ENCODE results near the gene B3GAT1.

The B3GAT1 gene

DNA sequence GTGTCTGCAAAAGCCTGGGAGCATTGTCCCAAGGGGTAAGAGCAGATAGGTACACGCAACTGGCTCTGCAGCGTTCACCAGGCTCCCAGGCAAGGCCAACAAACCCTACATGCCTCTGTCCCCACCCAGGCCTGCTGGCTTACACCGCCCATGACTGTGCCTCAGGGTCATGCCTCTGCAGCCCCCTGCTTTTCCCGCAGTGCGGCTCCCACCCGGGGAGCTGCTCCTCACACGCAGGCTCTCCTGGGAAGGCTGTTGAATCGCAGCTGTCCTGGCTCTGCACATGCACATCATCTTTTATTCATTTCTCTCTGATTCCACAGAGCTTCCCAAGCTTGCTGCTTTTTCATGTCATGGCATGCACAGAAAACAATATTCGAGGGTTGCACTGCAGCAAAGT, 29.2 kb upstream of the B3GAT1 start:
- DNase-seq: peak; percentile 56

DNA sequence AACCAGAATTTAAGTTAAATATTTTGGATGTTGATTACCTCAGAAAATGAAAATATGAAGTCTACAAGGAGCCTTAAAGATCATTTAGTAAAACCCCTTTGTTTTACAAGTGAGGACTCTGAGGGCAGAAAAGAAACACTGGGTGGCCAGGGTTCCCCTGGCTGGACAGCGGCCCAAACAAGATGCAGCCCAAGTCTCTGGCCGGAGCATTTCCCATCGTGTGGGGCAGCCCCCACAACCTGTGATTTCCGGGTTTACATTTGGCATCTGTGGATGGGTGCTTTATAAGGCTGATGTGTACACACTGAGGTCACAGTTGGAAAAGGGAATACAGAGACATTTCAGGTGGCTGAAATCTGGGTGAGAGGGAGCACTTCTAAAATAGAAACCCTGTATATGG, 28.8 kb upstream of the B3GAT1 start:
- DNase-seq: no peak

DNA sequence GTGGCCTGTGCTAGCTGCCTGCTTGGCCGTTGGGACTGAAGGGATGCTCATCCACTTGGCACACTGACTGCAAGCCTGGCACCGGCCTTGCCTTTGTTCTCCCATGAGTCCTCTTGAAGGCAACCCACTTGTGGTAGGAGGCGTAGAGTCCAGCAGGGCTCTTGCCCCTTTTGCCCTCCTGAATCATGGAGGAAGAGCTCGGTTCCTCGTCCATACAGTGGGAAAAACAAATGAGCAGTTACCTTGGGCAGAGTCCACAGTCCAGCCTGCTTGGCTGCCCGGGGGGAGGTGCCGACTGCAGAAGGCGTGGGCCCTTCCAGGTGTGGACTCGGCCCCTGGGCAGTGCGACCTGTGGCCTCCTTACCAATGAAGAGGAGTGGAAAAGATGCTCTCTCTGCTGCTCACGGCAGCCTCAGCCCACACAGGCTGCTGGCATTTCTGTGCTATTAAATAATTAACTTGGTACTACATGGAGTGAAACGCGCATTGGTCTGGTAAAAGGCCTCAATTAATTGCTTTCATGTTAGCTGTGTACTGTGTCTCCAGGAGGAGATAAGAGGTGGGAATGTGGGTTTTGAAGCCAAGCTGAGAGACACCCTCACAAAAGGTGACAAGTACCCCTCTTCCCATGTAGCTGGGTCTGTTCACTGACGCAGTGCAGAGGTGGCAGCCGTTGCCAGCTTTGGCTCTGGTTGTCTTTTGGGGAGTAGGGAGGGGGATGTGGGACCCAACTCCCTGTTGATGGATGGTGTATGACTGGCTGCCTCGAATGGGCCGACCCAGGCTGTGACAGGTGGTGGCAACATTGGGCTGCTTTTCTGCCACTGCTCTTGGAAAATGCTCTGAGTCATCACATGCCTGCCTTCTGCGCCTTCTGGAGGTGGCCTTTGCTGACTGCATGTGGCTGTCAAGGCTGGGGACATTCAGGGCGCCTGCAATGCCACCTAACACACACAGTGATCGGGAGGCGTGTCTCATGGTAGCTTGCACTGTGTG, 26.8 kb upstream of the B3GAT1 start:
- DNase-seq: no peak

DNA sequence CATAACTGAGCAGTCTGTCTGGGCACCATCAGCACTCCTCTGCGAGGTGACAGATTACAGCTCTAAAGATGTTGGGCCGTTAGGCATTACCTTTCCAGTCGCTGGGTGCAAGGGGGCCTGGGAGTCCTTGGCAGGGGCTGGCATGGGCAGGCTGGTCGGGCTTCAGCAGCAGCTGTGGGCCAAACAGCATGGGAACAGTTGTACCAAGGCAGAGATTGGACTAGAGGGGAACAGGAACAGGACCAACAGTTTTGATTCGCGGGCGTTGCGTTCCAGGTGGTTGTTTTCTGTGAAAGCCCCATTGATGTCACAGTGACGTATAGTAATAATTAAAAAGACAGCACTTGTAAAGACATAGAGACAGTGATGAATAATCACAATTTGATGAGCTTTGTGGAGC, 25.8 kb upstream of the B3GAT1 start:
- DNase-seq: no peak

DNA sequence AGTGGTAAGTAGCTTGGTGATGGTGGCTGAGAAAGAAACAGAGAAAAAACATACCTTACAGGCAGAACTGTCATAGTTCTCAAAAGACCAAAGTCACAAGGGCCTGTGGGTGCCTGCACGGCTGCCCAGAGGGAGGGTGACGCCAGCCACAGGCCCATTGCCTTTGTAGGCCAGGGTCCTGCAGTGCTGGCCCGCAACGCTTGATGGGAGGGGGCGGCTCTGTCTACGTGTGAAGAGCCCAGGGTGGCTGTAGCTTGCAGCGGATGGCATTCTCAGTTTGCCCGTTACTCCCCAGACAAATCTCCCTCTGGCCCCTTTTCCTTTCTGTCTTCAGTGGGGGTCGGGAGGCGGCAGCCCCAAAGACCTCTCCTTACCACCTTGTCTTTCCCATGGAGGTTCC, 24.7 kb upstream of the B3GAT1 start:
- no peak for DNase-seq

DNA sequence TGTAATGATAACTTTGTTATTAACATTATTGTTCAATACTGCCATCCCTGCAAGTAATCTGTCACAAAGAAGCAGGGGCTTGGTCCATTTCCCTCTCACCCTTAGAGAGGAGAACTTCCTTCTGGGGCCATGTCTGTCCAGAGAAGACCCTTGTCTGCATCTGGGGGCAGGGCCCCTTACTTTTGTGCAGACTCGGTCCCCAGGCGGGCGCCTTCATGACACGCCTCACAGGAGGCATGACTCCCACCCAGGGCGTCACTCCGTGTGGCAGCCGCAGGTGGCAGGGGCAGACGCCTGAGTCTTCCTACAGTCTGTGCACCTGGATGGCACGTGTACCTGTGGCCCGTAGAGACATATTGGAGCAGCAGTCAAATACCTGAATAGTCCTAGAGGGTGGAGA, 21.8 kb upstream of the B3GAT1 start:
- DNase-seq: no peak

DNA sequence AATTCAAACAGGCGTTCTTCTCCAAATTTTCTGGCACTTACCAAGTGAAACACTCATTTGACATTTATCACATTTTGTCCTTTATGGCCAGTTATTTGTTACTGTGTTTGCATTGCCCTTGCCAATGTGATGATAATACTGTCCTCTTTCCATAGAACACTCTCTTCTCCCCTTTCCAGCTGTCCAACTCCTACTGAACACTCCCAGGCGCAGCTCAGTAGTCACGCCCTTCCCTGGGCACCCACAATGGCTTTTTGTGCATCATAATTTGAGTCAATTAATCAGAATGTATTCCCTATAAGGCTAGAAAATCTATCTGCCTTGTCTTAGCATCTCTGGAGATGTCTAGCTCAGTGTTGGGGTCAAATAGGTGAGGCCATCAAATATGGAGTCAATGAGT, 21.2 kb upstream of the B3GAT1 start:
- no peak for DNase-seq

DNA sequence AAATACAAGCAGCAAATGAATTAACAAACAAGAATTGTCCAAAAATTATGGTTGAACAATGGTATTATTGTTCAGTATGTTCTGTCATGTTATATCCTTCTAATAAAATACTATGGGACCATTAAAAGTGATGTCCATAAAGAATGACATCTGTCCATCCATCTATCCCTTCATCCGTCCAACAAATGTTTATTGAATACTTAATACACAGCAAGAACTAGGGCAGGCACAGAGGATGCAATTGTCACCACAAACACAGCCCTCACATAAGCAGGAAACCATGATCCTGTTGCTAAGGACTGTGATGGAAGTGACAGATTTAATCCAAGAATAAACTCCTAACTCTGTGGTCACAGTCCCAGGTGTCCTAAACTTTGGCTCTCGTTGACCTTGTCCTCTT, 20.7 kb upstream of the B3GAT1 start:
- DNase-seq: no peak

DNA sequence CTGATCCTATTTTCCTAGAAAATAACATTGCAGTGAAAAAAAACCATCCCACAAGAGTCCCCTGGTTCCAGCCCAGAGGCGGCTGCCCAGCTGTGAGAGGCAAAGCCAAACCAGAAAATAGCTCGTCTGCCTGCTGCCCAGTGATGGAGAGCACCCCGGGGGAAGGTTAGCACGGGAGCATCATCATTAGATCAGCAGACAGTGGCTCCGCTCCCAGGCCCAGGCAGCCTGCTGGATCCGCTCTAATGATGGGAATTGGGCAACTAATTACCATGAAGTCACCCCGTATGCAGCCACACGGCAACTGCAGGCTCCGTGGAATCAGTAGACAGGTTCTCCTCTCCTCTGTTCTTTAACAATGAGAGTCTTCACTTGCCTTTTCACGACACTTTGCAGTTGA, 17.1 kb upstream of the B3GAT1 start:
- DNase-seq: peak; percentile 36

DNA sequence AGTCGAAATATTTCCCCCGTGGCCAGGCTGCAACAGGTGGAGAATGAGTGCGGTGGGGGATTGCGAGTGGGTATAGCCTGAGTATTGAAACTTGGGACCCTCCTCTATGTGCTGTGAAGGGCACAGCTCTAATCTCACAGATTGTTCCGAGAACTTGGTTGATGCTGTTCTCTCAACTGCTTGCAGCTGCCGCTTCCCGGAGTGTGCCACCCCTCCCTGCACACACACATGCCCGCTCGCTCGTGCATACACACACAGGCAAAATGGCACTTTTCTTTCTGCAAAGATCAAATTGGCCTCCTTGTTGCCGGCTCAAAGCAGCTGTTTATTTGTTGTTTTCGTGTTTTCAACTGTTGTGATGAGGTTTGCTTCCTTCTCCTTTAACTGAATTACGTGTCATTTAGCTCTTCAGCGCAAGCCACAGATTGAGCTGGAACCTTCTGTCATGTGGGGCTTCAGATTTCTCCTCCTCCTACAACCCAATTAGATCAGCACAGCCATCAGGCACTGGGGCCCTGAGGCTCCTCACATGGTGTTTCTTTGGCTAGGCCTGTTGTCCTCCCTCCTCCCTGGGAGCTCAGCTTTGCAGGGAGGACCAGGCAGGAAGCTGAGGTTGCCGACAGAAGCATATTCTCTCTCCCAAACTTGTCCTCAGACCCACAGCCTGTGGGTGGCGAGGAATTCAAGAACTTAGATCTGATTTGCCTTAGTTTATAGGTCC, 13.9 kb upstream of the B3GAT1 start:
- peak; percentile 42 for DNase-seq

DNA sequence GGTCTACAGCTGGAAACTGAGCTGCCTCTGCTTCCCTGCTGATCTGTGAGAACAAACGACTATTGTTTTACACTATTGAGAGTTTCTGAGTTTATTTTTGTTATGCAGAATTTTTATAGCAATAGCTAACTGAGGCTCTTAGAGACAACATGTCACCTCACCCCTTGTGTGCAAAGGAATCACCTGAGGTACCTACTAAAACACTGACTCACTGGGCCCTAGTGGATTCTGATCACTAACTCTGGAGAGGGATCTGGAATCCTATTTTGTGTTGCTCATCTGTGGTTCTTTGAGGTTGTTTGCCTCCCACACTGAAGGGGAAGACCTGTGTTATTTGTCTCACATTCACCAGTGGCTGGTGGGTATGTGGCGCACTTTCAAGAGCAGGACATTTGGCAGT, 13.4 kb upstream of the B3GAT1 start:
- DNase-seq: no peak

DNA sequence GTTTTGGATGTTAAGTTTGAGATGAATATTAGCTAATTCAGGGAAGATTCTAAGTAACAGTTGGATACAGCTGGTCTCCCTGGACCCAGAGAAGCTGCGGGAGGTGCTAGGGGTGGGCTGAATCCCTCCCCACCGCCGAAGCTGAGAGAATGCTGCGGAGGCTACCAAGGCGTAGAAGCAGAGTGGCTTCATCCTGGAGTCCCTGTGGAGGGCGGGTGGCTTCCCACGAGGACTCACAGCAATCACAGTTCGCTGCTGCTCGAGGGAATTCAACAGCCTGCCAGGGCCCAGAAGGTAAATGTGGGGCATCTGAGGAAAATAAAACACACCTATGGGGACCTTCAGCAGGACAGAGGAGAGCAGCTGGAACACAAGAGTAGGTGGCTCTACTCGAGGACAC, 11.1 kb upstream of the B3GAT1 start:
- no peak for DNase-seq

DNA sequence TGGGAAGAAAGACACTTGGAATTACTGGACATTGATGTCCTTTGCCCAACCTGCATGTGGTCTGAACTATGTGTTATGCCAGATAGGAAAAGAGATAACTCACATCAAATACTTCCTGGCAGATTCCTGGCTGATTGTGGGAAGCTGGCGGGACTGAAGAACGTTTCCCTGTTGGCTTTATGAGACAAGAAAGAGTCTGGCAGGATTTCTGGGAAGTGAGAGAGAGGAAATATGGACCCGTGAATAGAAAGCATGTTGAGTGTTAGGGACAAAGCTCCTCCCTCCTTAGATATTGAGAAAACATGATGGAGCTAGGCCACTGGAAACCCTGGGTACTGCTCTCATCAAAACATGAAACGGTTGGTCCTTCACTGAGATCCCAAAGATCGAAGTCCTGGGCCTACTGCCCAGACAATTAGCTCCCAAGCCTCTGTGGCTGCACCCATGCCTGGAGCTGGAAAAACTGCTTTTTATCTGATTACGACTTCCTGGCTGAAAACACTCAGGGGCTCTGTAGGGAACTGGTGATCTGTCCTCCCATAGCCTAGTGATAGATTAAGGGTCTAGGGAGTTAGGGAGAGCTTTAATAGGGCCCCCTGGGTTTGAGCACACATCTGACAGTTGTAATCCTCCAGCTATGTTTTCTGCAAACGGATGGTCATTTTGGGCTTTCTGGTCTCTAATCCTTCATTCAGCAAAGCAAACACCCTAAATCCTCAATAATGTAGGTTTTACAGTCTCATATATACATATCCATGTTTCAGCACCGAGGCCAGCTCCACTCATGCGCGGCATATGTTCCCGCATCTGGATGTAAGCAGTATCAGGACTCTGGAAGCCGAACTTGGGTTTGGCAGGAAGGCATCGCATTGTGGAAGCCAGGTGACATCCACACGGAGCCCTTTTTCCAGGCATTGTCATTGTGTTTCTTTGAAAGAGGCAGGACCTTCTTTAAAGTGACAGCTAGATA, 6.1 kb upstream of the B3GAT1 start:
- peak; percentile 87 for DNase-seq

DNA sequence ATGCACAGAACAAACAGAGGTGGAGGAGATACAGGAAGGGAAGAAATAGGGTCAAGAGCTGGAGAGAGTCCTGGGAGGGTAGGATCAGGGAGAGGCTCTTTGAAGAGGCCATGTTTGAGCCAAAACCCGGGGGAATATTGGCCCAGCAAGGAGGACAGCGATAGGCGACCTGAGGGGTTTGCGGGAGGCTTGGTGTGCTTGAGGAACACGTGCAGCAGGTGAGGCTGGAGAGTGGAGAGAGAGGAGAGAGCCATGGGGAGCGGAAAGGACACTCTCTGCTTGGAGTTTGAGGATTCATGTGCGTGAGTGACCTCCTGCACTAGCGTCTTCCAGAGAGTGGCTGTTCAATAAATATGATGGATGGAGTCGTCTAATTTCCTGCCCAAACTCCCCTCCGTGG, 4.7 kb upstream of the B3GAT1 start:
- no peak for DNase-seq

DNA sequence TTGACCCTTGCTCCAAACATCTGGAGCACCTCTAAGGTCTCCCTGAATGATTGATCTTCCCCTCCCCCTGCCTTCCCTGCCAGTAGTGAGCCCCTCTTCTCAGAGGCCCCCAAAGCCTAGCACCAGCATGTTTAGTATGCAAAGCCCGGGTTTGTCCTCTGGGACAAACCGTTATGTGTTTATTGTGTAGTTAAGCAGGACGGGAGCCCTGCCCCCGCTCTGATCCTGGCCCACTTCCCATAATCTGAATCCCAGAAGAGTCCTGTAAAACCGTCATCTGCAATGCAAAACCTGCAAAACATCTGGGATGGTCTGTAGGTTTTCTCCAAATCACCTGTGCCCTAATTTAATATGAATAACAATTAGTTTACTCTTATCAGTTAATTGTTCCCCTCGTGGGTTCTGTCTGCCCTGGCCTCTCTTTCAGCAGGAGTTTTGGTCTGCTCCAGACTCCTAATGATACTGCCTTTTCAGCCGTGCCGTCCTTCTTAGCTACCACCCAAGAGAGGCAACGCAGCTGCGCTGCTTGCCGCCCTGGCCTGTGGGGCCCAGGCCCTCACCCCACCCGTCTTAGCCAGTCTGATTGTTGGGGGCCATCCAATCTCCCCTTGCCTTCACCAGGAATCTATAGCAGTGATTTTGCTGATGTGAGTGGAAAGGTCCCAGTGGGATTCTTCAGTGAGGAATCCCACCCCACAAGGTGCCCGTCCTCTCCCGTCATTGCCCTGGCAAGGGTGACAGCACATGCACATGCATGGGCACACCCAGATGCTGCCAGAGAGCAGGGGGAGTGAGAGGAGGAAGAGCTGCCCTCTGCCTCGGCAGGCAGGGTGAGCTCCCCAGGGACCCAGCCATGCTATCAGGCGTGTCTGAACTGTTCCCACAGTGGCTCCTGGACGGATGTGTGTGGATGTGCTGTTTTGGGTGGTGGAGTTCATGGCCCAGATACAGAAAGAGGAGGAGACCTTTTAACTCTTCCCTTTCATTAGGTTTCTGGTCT, 3.0 kb upstream of the B3GAT1 start:
- DNase-seq: no peak

DNA sequence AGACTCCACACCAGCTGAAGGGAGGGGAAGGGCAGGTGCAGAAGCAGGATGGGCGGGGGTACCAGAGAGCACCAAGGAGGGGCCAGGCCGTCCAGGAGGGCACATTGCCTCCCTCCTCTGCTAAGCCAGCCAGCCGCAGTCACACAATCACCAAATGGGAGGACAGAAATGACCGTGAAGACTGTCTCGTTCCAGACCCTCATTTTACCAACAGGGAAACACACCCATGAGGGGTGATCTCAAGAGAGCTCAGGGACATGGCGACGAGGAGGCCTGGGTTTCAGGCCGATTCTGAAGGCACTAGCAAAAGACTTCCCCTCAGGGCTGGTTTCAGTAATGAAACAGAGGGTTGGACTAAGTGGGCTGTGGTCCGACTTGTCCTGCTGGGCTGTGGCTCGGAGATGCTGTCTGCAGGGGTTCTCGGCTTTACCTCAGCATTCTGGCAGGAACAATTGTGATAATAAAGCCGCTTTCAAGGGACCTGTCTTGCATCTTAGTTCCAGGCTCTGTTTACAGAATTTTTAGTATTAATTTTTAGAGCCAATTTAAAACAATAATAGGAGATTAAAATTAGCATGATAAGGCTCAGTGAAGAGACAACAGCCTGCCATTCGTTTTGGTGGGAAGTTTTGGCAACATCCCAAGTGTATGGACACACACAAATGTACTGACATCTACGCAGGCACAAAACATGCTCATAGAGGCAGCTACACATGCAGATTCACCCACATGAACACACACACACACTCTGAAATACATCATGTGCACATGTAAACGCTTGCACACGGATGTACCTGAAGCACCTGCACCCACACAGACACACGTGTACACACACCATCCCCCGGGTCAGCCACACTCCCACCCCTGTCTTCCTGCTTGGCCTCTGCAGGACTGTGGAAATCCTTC, 2.0 kb upstream of the B3GAT1 start:
- DNase-seq: no peak

DNA sequence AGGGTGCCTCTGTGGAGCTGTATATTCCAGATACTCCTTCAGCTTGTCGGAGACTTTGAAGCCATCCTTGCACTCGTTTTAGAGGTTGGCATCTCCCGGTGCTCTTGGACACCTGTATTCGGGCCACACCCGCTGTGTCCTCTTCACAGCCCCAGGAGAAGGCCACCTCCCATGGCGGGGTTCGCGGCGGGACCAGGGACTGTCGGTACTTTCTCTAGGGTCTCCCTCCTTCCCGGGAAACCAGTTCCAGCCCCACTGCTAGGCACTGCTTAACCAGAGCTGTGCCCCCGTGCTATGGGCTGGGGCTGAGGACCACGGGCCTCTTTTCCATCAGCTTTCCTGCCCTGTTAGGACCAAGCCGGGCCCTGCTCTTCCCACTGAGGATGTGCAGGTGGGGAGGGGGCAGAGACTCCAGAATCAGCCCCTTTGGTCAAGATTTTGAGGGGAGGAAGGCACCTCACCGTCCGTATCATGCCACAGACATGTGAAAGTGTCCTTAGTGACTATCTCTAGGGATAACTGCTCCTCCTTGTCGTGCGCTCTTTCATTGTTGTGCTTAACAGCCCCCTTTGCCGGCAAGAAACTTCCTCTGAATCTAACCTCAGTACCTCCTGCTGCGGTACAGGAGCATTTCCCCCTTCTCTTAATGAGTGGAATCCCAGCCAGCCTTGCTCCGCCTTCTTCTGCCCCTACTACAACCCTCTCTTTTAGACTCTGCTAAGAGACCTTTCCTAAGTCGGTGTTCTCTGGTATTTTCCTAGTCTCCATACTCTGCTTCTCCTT, 1.2 kb upstream of the B3GAT1 start:
- peak; percentile 24 for DNase-seq

DNA sequence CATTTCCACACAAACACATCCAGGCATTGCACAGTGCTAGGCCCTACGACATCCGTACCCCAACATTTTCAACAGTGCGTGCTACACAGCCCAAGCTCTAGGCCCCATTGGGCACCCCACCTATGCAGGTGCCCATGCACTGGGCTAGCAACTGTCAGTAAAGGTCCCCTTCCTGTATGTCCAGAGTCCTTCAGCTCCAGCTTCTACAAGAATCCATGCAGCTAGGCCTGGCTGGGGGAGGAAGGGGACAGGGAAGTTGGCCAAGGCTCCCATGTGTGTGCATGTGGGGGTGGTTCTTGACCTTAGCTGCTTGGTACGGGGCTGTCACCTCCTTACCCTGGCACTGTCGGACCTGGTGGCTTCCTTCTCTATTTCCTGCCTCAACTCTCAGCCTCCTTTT, 1.3 kb downstream of the B3GAT1 start:
- no peak for DNase-seq

DNA sequence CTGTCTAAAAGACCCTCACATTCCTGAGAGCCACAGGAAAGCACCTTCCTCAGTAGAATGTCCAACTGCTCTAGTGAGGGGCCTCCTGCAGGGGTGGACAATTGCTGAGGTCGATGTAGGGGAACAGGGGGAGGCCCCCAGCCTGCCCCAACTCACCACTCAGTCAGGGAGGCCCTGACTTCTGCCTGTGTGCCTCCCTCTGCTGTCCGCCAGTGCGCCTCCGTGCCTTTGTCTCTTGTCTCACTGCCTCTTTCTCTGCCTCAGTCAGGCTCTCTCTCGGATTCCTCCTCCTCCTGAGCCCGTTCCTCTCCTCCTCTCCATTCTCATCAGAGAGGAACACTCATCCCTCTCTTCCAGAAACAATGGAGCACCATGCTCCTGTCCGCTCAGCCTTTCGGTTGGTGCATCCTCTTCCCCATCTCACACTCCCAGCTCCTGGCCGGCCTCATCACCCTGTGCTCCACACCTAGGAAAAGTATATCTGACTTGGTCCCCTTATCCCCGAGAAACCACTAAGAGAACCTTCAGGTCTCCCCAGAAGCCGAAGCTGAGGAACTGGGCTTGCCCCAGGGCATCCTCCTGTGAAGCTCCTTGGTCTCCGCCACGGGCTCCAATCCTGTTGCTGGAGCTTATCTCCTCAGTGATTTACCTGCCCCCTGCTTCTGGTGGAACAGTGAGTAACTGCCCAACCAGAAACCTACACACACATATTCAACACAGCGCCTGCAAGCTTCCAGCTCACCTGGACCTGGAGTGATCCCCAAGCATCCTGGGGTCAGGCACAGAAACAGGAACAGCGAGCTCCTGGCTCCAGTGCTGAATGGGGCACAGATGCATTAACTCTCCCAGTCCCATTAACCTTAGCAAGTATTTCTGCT, 2.3 kb downstream of the B3GAT1 start:
- DNase-seq: peak; percentile 16
